Panc1 (cell line): Measurements from ENCODE around the gene KIF20A.

Experiments
- CTCF ChIP-seq: fragments of 450-650 bp; IDR thresholded peaks from 2 replicates; pipeline ENCODE4 v1.5.1; 2017; ENCODE audit warnings: mild to moderate bottlenecking
- POLR2AphosphoS5 ChIP-seq: IDR thresholded peaks from 2 replicates; pipeline ENCODE4 v1.6.1; 2012; ENCODE audit warnings: mild to moderate bottlenecking, low read depth, low read length, moderate library complexity
- REST ChIP-seq, 2 experiments: IDR thresholded peaks; 2 replicates each; pipeline ENCODE4 v1.6.1; 2011 to 2012; ENCODE audit warnings: low read depth in 2 of 2, control low read depth in 1 of 2, low read length in 1 of 2, mild to moderate bottlenecking in 1 of 2, moderate library complexity in 1 of 2; ENCODE audit not compliant: insufficient read depth in 1 of 2
- SIN3A ChIP-seq: IDR thresholded peaks from 2 replicates; pipeline ENCODE4 v1.6.1; 2012; ENCODE audit warnings: low read depth, mild to moderate bottlenecking, low read length, moderate library complexity, borderline replicate concordance; ENCODE audit not compliant: insufficient read depth
- TCF7L2 ChIP-seq: IDR thresholded peaks from 2 replicates; pipeline ENCODE4 v1.6.1; 2011; ENCODE audit warnings: mild to moderate bottlenecking, low read depth, low read length, inconsistent platforms

- TF ChIP-seq REST (IDR thresholded peaks at IDR 0.05; ENCODE audit: insufficient read depth in 1 of 2, low read depth in 2 of 2, low read length in 1 of 2) (no peak), CTCF (no peak), POLR2AphosphoS5 (no peak), SIN3A (no peak), TCF7L2 (no peak)
Measured at GRCh38 chr5:138233280-138233679, 54.4 kb downstream of the KIF20A start.
